Muscle layer of colon (tissue), 2 donors: ENCODE data around the gene PRKG2.

Experiments
- H3K27ac ChIP-seq: one replicate; pipeline ENCODE4 v1.7.0; 2013; ENCODE audit warnings: low read depth, mild to moderate bottlenecking, low read length, moderate library complexity
- H3K27me3 ChIP-seq, 2 donors: one replicate each; pipeline ENCODE4 v1.7.0; 2013; ENCODE audit warnings: low read length in 2 of 2, mild to moderate bottlenecking in 2 of 2; ENCODE audit not compliant: insufficient read depth in 2 of 2, control insufficient read depth in 1 of 2
- H3K36me3 ChIP-seq: one replicate; pipeline ENCODE4 v1.7.0; 2013; ENCODE audit warnings: mild to moderate bottlenecking, low read length; ENCODE audit not compliant: insufficient read depth
- H3K4me1 ChIP-seq: one replicate; pipeline ENCODE4 v1.7.0; 2013; ENCODE audit warnings: mild to moderate bottlenecking, low read length; ENCODE audit not compliant: insufficient read depth
- H3K4me3 ChIP-seq, 2 donors: one replicate each; pipeline ENCODE4 v1.7.0; 2013; ENCODE audit warnings: low read length in 2 of 2, low read depth in 1 of 2, mild to moderate bottlenecking in 1 of 2, moderate library complexity in 1 of 2
- H3K9ac ChIP-seq: one replicate; pipeline ENCODE4 v1.7.0; 2013; ENCODE audit warnings: low read length
- H3K9me3 ChIP-seq: one replicate; pipeline ENCODE4 v1.7.0; 2013; ENCODE audit warnings: mild to moderate bottlenecking, low read length
- donor health status: abdominal sarcoma.
- donor health status: Adenocarcinoma of cecum.

PRKG2 gene

GRCh38 chr4:81213671-81214070 lies 1.4 kb downstream of the PRKG2 start:
- no peak overlapping the region for H3K27ac ChIP-seq
- H3K36me3 ChIP-seq, result no peaks in the 10 kb centered on the region
- peaks cover 0 to 10% of the 10 kb centered on the region in 2 donors for H3K27me3 ChIP-seq
- H3K4me1 ChIP-seq, result no peaks in the 10 kb centered on the region
- H3K4me3 ChIP-seq, result no peak overlapping the region
- no peaks in the 10 kb centered on the region for H3K9me3 ChIP-seq
- no peak overlapping the region for H3K9ac ChIP-seq

GRCh38 chr4:81211956-81212355 lies 3.1 kb downstream of the PRKG2 start:
- Histone ChIP-seq H3K4me3 (no peak overlapping the region), H3K27ac (no peak overlapping the region), H3K4me1 (no peaks in the 10 kb centered on the region), H3K27me3 (peaks cover 0 to 10% of the 10 kb centered on the region in 2 donors), H3K36me3 (no peaks in the 10 kb centered on the region), H3K9ac (no peak overlapping the region), H3K9me3 (no peaks in the 10 kb centered on the region)

GRCh38 chr4:81207828-81208227 lies 7.2 kb downstream of the PRKG2 start:
- Histone ChIP-seq H3K4me1 (no peaks in the 10 kb centered on the region), H3K36me3 (no peaks in the 10 kb centered on the region), H3K27ac (no peak overlapping the region), H3K9ac (no peak overlapping the region), H3K4me3 (no peak overlapping the region), H3K27me3 (no peaks in the 10 kb centered on the region), H3K9me3 (no peaks in the 10 kb centered on the region)

GRCh38 chr4:81205302-81205701 lies 9.7 kb downstream of the PRKG2 start:
- H3K9ac ChIP-seq, result no peak overlapping the region
- no peaks in the 10 kb centered on the region for H3K9me3 ChIP-seq
- no peaks in the 10 kb centered on the region for H3K4me1 ChIP-seq
- H3K4me3 ChIP-seq, result no peak overlapping the region
- H3K27me3 ChIP-seq, result no peaks in the 10 kb centered on the region
- no peak overlapping the region for H3K27ac ChIP-seq
- no peaks in the 10 kb centered on the region for H3K36me3 ChIP-seq

- Histone ChIP-seq H3K27me3 (no peaks in the 10 kb centered on the region), H3K9me3 (no peaks in the 10 kb centered on the region), H3K4me1 (no peaks in the 10 kb centered on the region), H3K9ac (no peak overlapping the region), H3K4me3 (no peak overlapping the region), H3K27ac (no peak overlapping the region), H3K36me3 (no peaks in the 10 kb centered on the region)
These were observed 10.5 kb downstream of the PRKG2 start for GRCh38 chr4:81204571-81204970.

GRCh38 chr4:81199831-81200230 lies 15.2 kb downstream of the PRKG2 start:
- Histone ChIP-seq H3K4me1 (peaks cover 18% of the 10 kb centered on the region), H3K36me3 (no peaks in the 10 kb centered on the region), H3K9me3 (no peaks in the 10 kb centered on the region), H3K9ac (no peak overlapping the region), H3K27me3 (no peaks in the 10 kb centered on the region), H3K4me3 (no peak overlapping the region), H3K27ac (no peak overlapping the region)

GRCh38 chr4:81198609-81199008 lies 16.4 kb downstream of the PRKG2 start:
- Histone ChIP-seq H3K4me1 (peaks cover 18% of the 10 kb centered on the region), H3K4me3 (no peak overlapping the region), H3K27me3 (no peaks in the 10 kb centered on the region), H3K9ac (no peak overlapping the region), H3K9me3 (no peaks in the 10 kb centered on the region), H3K36me3 (no peaks in the 10 kb centered on the region), H3K27ac (no peak overlapping the region)

GRCh38 chr4:81197864-81198524 lies 17.0 kb downstream of the PRKG2 start:
- Histone ChIP-seq H3K9me3 (no peaks in the 10 kb centered on the region), H3K36me3 (no peaks in the 10 kb centered on the region), H3K27ac (no peak overlapping the region), H3K27me3 (no peaks in the 10 kb centered on the region), H3K4me1 (peaks cover 18% of the 10 kb centered on the region), H3K9ac (no peak overlapping the region), H3K4me3 (no peak overlapping the region)

GRCh38 chr4:81196126-81196650 lies 18.8 kb downstream of the PRKG2 start:
- Histone ChIP-seq H3K4me3 (no peak overlapping the region), H3K36me3 (no peaks in the 10 kb centered on the region), H3K4me1 (peaks cover 18% of the 10 kb centered on the region), H3K9ac (no peak overlapping the region), H3K9me3 (no peaks in the 10 kb centered on the region), H3K27me3 (no peaks in the 10 kb centered on the region), H3K27ac (no peak overlapping the region)

- H3K9me3 ChIP-seq, result no peaks in the 10 kb centered on the region
- no peaks in the 10 kb centered on the region for H3K27me3 ChIP-seq
- H3K4me1 ChIP-seq, result peaks cover 18% of the 10 kb centered on the region
- no peaks in the 10 kb centered on the region for H3K36me3 ChIP-seq
- H3K4me3 ChIP-seq, result no peak overlapping the region
- no peak overlapping the region for H3K27ac ChIP-seq
- H3K9ac ChIP-seq, result no peak overlapping the region
These were observed 19.5 kb downstream of the PRKG2 start for GRCh38 chr4:81195475-81195874.

- no peak overlapping the region for H3K9ac ChIP-seq
- no peak overlapping the region for H3K4me3 ChIP-seq
- peaks cover 18% of the 10 kb centered on the region for H3K4me1 ChIP-seq
- no peaks in the 10 kb centered on the region for H3K27me3 ChIP-seq
- no peaks in the 10 kb centered on the region for H3K9me3 ChIP-seq
- H3K27ac ChIP-seq, result no peak overlapping the region
- H3K36me3 ChIP-seq, result no peaks in the 10 kb centered on the region
These were observed 20.7 kb downstream of the PRKG2 start for GRCh38 chr4:81194286-81194685.

- H3K27ac ChIP-seq, result no peak overlapping the region
- no peaks in the 10 kb centered on the region for H3K9me3 ChIP-seq
- H3K36me3 ChIP-seq, result no peaks in the 10 kb centered on the region
- no peak overlapping the region for H3K9ac ChIP-seq
- H3K27me3 ChIP-seq, result no peaks in the 10 kb centered on the region
- H3K4me1 ChIP-seq, result no peaks in the 10 kb centered on the region
- H3K4me3 ChIP-seq, result no peak overlapping the region
These were observed 34.1 kb downstream of the PRKG2 start for GRCh38 chr4:81180916-81181315.
